Effector memory CD4-positive, alpha-beta T cell (primary cell): ENCODE measurements around the gene RPS19BP1.

ENCODE experiments used
- DNase-seq, 3 donors: peaks; one replicate each; pipeline ENCODE4 v3.0.0-alpha.2; 2020
- H3K27ac ChIP-seq: 2 replicates; pipeline ENCODE4 v1.7.0; 2013; ENCODE audit warnings: mild to moderate bottlenecking, low read length, moderate library complexity; ENCODE audit not compliant: insufficient read depth, poor library complexity, severe bottlenecking
- H3K27me3 ChIP-seq: replicated peaks from 2 replicates; pipeline ENCODE4 v1.7.0; 2013; ENCODE audit warnings: mild to moderate bottlenecking, low read length; ENCODE audit not compliant: insufficient read depth, control insufficient read depth, poor library complexity, severe bottlenecking
- H3K36me3 ChIP-seq: 2 replicates; pipeline ENCODE4 v1.7.0; 2013; ENCODE audit warnings: mild to moderate bottlenecking, low read length, moderate library complexity; ENCODE audit not compliant: control insufficient read depth, insufficient read depth
- H3K4me1 ChIP-seq: 2 replicates; pipeline ENCODE4 v1.7.0; 2013; ENCODE audit warnings: low read length, mild to moderate bottlenecking; ENCODE audit not compliant: control insufficient read depth, insufficient read depth, poor library complexity, severe bottlenecking
- H3K4me3 ChIP-seq: 2 replicates; pipeline ENCODE4 v1.7.0; 2013; ENCODE audit warnings: low read length, low read depth, mild to moderate bottlenecking; ENCODE audit not compliant: insufficient read depth, poor library complexity, severe bottlenecking
- H3K9me3 ChIP-seq: 2 replicates; pipeline ENCODE4 v1.7.0; 2013; ENCODE audit warnings: mild to moderate bottlenecking, low read length, moderate library complexity; ENCODE audit not compliant: control insufficient read depth

The RPS19BP1 gene

DNA sequence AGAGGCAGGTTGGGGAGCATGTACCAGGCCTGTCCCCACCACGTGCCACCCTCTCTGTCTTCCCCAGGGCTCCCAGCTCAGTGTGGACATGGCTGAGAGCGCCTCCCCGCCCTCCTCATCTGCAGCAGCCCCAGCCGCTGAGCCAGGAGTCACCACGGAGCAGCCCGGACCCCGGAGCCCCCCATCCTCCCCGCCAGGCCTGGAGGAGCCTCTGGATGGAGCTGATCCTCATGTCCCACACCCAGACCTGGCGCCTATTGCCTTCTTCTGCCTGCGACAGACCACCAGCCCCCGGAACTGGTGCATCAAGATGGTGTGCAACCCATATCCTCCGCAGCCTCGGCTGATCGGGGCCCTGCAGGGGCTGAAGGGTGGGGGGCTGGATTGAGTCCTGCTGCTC is 38.1 kb upstream of the RPS19BP1 start, which contains the start of gene CACNA1I:
TSS of gene CACNA1I (plus strand) at position 89 of the 400 bp plus-strand sequence. CDS start at position 89, 0 bp downstream.
- Histone ChIP-seq H3K4me1 (peaks cover 9% of the 10 kb centered on the region), H3K27ac (no peak within 1 kb of the TSS), H3K9me3 (no peaks in the 10 kb centered on the region), H3K4me3 (no peak within 1 kb of the TSS), H3K27me3 (no peaks in the 10 kb centered on the region), H3K36me3 (no peaks in the 10 kb centered on the region)
- DNase-seq, result no peak

DNA sequence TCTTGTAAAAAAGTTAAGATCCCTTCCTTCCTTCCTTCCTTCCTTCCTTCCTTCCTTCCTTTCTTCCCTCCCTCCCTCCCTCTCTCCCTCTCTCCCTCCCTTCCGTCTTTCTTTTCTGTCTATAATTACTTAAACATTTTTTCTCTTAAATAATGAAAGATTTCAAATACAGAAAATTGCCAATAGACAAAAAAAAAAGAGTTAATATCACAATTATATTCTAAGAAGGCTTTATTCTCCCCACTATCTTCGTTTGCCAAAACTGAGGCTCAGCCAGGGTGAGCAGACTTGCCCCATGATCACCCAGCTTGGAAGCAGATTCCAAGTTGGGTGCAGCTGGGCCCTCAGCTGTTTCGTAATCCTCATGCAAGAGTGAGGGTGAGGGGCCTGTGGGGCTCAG is 37.7 kb upstream of the RPS19BP1 start:
- Histone ChIP-seq H3K4me1 (peaks cover 9% of the 10 kb centered on the region), H3K9me3 (no peaks in the 10 kb centered on the region), H3K27me3 (no peaks in the 10 kb centered on the region), H3K27ac (no peak overlapping the region), H3K4me3 (no peak overlapping the region), H3K36me3 (no peaks in the 10 kb centered on the region)
- no peak for DNase-seq

DNA sequence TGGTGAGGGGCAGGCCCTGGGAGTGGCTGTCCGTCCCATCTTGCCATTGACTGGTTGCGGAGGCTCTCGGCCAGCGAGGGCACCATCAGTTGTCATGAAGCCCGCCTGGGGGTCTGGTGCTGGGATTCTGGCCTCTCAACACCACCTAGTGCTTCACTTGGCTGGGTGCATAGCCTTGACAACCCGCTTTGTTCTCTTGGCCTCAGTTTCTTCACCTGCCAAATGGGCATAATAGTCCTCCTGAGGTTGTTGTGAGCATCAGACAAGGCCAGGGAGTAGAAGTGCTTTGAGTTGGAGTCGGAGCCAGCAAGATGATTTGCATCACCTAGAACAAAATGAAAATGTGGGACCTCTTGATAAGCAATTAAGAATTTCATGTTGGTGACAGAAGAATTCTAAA is 36.5 kb upstream of the RPS19BP1 start:
- no peak for DNase-seq
- H3K36me3 ChIP-seq, result no peaks in the 10 kb centered on the region
- no peaks in the 10 kb centered on the region for H3K27me3 ChIP-seq
- no peak overlapping the region for H3K27ac ChIP-seq
- H3K9me3 ChIP-seq, result no peaks in the 10 kb centered on the region
- peaks cover 9% of the 10 kb centered on the region for H3K4me1 ChIP-seq
- no peak overlapping the region for H3K4me3 ChIP-seq

DNA sequence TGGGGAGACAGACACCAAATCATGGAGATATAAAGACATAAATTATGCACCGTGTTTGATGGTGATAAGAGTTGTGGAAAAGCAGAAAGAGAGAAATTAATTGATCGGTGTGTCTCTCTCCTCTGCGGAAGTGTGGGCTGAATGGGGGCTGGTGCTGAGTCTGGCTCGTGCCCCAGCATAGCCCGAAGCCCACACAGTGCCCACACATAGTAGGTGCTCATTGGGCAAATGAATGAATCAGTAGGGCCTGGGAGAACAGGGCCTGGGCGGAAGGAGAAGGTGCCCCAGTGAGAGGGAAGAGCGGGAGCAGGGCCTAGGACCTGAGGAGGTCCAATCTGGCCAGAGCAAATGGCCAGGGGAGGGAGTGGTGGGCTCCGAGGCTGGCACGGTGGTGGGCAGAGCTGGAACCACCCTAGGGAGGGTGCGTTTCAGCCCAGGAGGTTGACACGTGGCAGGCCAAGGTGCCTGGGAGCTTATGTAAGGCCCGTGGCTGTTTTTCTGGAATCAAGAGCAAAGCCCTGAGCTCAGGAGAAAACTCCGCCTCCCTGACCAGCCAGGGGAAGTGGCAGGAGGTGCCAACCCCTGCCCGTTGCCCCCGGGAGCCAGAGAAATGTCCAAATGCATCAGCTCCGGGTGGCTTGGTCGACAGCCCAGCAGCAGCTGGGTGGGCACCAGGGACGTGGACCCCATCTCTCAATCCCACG is 35.9 kb upstream of the RPS19BP1 start:
- Histone ChIP-seq H3K27ac (no peak overlapping the region), H3K4me1 (peaks cover 9% of the 10 kb centered on the region), H3K4me3 (no peak overlapping the region), H3K9me3 (no peaks in the 10 kb centered on the region), H3K27me3 (no peaks in the 10 kb centered on the region), H3K36me3 (no peaks in the 10 kb centered on the region)
- no peak for DNase-seq

DNA sequence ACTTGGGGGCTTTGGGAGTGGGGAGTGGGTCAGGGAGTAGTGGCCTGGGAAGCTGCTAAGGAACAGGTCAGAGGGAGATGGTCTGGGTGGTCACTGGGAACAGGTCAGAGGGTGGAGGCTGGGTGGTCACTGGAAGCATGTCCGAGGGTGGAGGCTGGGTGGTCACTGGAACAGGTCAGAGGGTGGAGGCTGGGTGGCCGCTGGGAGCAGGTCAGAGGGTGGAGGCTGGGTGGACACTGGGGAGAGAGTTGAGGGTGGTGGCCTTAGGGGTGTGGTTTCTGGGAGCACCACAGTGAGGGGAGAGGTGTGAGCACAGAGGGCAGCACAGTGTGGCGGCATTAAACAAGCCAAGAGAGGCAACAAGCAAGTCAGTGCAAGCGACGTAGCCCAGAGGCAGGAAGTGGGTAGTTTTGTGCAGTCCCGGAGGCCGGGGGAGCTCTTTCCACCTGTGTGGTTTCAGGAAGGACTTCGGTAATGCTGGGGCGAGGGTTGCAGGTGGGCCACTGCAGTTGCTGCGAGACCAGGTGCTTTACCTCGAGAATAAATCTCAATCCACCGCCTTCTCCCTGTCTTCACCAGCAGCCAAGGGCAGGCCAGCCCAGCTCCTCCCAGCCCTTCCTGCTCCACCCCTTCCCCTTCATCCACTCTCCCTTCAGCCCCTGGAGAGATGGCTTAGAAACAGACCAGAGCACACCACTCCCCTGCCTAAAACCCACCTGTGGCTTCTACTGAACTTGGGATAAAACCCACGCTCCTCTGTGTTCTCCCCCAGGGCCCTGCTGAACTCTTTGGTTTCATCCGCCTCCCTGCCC is 34.8 kb upstream of the RPS19BP1 start:
- H3K9me3 ChIP-seq, result no peaks in the 10 kb centered on the region
- no peaks in the 10 kb centered on the region for H3K36me3 ChIP-seq
- H3K4me3 ChIP-seq, result no peak overlapping the region
- H3K27ac ChIP-seq, result no peak overlapping the region
- H3K4me1 ChIP-seq, result peaks cover 9% of the 10 kb centered on the region
- H3K27me3 ChIP-seq, result no peaks in the 10 kb centered on the region
- DNase-seq, result peak in 2 of 3 donors; percentile 8 to 9

DNA sequence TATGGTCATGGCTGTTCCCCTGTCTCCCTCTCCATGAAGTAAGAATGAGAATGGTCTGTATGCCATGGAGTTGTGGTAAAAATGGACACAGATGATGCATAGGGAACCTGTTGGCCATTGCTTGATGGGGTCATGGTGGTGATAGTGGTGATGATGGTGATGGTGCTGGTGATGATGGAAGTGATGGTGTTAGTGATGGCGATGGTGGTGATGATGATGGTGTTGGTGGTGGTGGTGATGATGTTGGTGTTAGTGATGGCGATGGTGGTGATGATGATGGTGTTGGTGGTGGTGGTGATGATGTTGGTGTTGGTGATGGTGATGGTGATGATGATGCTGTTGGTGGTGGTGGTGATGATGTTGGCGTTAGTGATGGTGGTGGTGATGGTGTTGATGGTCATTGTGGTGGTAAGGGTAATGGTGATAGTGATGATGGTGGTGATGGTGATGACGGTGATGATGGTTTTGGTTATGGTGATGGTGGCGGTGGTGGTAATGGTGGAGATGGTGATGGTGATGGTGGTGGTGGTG is 32.9 kb upstream of the RPS19BP1 start:
- Histone ChIP-seq H3K9me3 (no peaks in the 10 kb centered on the region), H3K4me3 (no peak overlapping the region)

DNA sequence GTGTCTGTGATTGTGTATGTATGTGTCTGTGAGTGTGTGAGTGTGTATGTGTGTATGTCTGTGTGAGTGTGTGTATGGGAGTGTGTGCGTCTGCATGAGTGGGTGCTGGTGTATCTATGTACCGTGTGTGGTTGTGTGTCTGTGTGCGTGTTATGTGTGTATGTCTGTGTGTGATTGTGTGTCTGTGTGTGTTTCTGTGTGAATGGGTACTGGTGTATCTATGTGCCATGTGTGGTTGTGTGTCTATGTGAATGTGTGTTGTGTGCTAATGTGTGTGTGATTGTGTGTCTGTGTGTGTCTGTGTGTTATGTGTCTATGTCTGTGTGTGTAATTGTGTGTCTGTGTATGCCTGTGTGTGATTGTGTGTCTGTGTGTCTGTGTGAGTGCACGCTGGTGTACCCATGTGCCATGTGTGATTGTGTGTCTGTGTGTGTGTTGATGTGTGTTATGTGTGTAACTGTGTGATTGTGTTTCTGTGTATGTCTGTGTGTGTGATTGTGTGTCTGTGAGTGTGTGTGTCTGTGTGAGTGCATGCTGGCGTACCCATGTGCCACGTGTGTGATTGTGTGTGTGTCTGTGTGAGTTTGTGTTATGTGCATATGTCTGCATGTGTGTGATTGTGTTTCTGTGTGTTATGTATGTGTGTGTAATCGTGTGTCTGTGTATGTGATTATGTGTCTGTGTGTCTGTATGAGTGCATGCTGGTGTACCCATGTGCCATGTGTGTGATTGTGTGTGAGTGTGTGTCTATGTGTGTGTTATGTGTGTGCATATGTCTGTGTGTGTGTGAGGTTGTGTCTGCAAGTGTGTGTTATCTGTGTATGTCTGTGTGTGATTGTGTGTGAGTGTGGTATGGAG is 31.3 kb upstream of the RPS19BP1 start:
- H3K4me3 ChIP-seq, result no peak overlapping the region
- H3K27ac ChIP-seq, result no peak overlapping the region
- H3K9me3 ChIP-seq, result no peaks in the 10 kb centered on the region
- peaks cover 9% of the 10 kb centered on the region for H3K4me1 ChIP-seq
- no peaks in the 10 kb centered on the region for H3K36me3 ChIP-seq
- H3K27me3 ChIP-seq, result no peaks in the 10 kb centered on the region
- no peak for DNase-seq

More for the DNA sequence above, 32.9 kb upstream of the RPS19BP1 start:
- no peaks in the 10 kb centered on the region for H3K27me3 ChIP-seq
- DNase-seq, result no peak
- H3K27ac ChIP-seq, result no peak overlapping the region
- H3K4me1 ChIP-seq, result peaks cover 9% of the 10 kb centered on the region
- H3K36me3 ChIP-seq, result no peaks in the 10 kb centered on the region

DNA sequence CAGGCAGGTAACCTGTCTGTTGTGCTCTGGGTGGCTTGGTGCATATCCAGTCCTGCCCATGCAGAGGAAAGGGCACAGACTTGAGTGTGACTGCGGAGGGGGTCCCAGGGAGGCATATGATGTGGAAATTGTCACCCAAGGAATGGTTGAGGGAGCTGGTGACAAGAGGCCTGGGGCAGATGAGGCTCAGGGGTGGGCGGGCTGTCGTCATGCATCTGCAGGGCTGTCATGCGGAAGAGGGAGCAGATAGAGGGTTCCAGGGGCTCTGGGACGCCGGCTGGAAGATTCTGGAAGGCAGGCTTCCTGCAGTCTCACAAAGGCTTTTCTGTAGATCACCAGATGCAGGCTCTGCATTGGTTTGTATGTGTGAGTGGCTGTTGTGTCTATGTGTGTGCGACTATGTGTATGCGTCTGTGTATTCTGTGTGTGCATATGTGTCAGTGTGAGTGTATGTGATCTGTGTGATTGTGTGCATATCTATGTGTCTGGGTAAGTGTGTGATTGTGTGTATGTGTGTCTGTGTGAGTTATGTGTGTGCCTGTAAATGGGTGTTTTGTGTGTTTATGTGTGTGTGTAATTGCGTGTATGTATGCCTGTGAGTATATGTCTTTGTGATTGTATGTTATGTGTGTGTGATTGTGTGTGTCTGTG is 30.4 kb upstream of the RPS19BP1 start:
- Histone ChIP-seq H3K4me1 (peaks cover 15% of the 10 kb centered on the region), H3K27me3 (peaks cover 7% of the 10 kb centered on the region)

DNA sequence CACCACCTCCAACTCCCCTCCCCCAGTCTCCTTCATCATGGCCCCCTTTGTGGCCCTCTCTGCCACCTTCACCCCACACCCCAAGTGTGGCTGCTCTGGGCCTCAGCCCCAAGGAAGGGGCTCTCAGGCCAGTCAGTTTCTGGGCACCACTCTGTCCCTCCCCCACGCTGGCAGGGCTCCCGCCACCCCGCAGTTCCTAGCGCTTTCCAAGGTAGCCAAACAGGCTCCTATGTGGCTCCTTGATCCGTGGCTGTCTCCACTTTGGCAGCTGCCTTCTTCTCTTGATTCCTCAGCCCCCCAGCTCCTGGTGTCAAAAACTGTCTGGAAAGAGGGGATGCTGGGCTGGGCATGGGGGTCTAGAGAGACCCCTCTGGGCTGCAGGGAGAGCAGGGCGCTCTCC is 27.6 kb upstream of the RPS19BP1 start:
- no peak for DNase-seq
- H3K9me3 ChIP-seq, result no peaks in the 10 kb centered on the region
- peaks cover 11% of the 10 kb centered on the region for H3K4me1 ChIP-seq
- peaks cover 25% of the 10 kb centered on the region for H3K27me3 ChIP-seq
- no peak overlapping the region for H3K27ac ChIP-seq
- no peak overlapping the region for H3K4me3 ChIP-seq
- no peaks in the 10 kb centered on the region for H3K36me3 ChIP-seq

More for the DNA sequence above, 30.4 kb upstream of the RPS19BP1 start:
- H3K4me3 ChIP-seq, result no peak overlapping the region
- DNase-seq, result no peak
- H3K36me3 ChIP-seq, result no peaks in the 10 kb centered on the region
- no peaks in the 10 kb centered on the region for H3K9me3 ChIP-seq
- H3K27ac ChIP-seq, result no peak overlapping the region
